ENCODE data around the gene MPO. TPM values are rescaled to one million over a fixed set of nuclear protein-coding genes. Genes with fewer than 3 reads are reported as not detected.

The MPO gene
- polyA plus RNA-seq, 3 donors = 0.15 to 1.0 (median 0.34) TPM

- 79 to 92% (median 89%) methylated on average over 12 of the region's 12 CpGs for WGBS, 3 donors
- no peak overlapping the region for H3K27ac ChIP-seq (ENCODE audit: low read depth, low read length)
These were observed 30.3 kb downstream of the MPO start for GRCh38 chr17:58250344-58251011.

GRCh38 chr17:58249270-58250133, 31.2 kb downstream of the MPO start:
- no peak overlapping the region for H3K27ac ChIP-seq (ENCODE audit: low read depth, low read length)
- WGBS, 3 donors = 5 to 6% (median 6%) methylated on average over 49 to 57 of the region's 57 CpGs

GRCh38 chr17:58248955-58249269, 31.8 kb downstream of the MPO start:
- H3K27ac ChIP-seq (ENCODE audit: low read depth, low read length) = no peak overlapping the region
- WGBS, 3 donors = 18 to 26% (median 24%) methylated on average over 10 of the region's 10 CpGs

- no peak overlapping the region for H3K27ac ChIP-seq (ENCODE audit: low read depth, low read length)
- 70 to 83% (median 71%) methylated on average over 10 of the region's 10 CpGs for WGBS, 3 donors
These were observed 33.0 kb downstream of the MPO start for GRCh38 chr17:58247511-58248363.

GRCh38 chr17:58246781-58247180, 34.0 kb downstream of the MPO start:
- H3K27ac ChIP-seq (ENCODE audit: low read depth, low read length) = no peak overlapping the region
- WGBS, 3 donors = 70 to 80% (median 79%) methylated on average over 1 of the region's 1 CpG

- H3K27ac ChIP-seq (ENCODE audit: low read depth, low read length) = no peak overlapping the region
- WGBS, 3 donors = 81 to 83% (median 83%) methylated on average over 13 of the region's 13 CpGs
These were observed 34.5 kb downstream of the MPO start for GRCh38 chr17:58246104-58246740.

GRCh38 chr17:58245428-58246103, 35.2 kb downstream of the MPO start:
- H3K27ac ChIP-seq (ENCODE audit: low read depth, low read length) = no peak overlapping the region
- 59 to 68% (median 65%) methylated on average over 10 of the region's 10 CpGs for WGBS, 3 donors

- WGBS, 3 donors = 58 to 66% (median 66%) methylated on average over 6 of the region's 6 CpGs
- no peak overlapping the region for H3K27ac ChIP-seq (ENCODE audit: low read depth, low read length)
These were observed 35.8 kb downstream of the MPO start for GRCh38 chr17:58244963-58245362.

GRCh38 chr17:58242171-58242784, 38.5 kb downstream of the MPO start:
- WGBS, 3 donors = 9 to 19% (median 15%) methylated on average over 4 of the region's 4 CpGs
- H3K27ac ChIP-seq (ENCODE audit: low read depth, low read length) = no peak overlapping the region

- 60 to 70% (median 68%) methylated on average over 1 of the region's 1 CpG for WGBS, 3 donors
- H3K27ac ChIP-seq (ENCODE audit: low read depth, low read length) = no peak overlapping the region
These were observed 40.7 kb downstream of the MPO start for GRCh38 chr17:58239987-58240386.

- H3K27ac ChIP-seq (ENCODE audit: low read depth, low read length) = no peak within 1 kb of the TSS
- 58 to 63% (median 61%) methylated on average over 5 of the region's 5 CpGs for WGBS, 3 donors
These were observed 42.5 kb downstream of the MPO start, which contains the start of gene LPO for GRCh38 chr17:58238147-58238634. Gene LPO, plus strand, starts transcription at chr17:58238584. Its CDS starts 4,396 bp downstream, at chr17:58242980.

- 63 to 85% (median 78%) methylated on average over 2 of the region's 2 CpGs for WGBS, 3 donors
- H3K27ac ChIP-seq (ENCODE audit: low read depth, low read length) = no peak overlapping the region
These were observed 44.3 kb downstream of the MPO start for GRCh38 chr17:58236394-58236793.

- H3K27ac ChIP-seq (ENCODE audit: low read depth, low read length) = no peak overlapping the region
- 69 to 88% (median 71%) methylated on average over 1 of the region's 1 CpG for WGBS, 3 donors
These were observed 44.9 kb downstream of the MPO start for GRCh38 chr17:58235821-58236220.

- 73 to 86% (median 77%) methylated on average over 3 of the region's 3 CpGs for WGBS, 3 donors
- H3K27ac ChIP-seq (ENCODE audit: low read depth, low read length) = no peak overlapping the region
These were observed 46.2 kb downstream of the MPO start for GRCh38 chr17:58234512-58234911.

GRCh38 chr17:58233543-58233942, 47.2 kb downstream of the MPO start:
- WGBS, 3 donors = 79 to 83% (median 83%) methylated on average over 3 of the region's 3 CpGs
- H3K27ac ChIP-seq (ENCODE audit: low read depth, low read length) = no peak overlapping the region

GRCh38 chr17:58232707-58233156, 48.0 kb downstream of the MPO start:
- 40 to 50% (median 41%) methylated on average over 12 of the region's 12 CpGs for WGBS, 3 donors

GRCh38 chr17:58231641-58232040, 49.1 kb downstream of the MPO start:
- WGBS, 3 donors = 26 to 70% (median 35%) methylated on average over 2 of the region's 2 CpGs
- no peak overlapping the region for H3K27ac ChIP-seq (ENCODE audit: low read depth, low read length)

More at GRCh38 chr17:58232707-58233156, 48.0 kb downstream of the MPO start:
- H3K27ac ChIP-seq (ENCODE audit: low read depth, low read length) = no peak overlapping the region
